Astrocyte (in vitro differentiated cells and primary cell): ENCODE measurements around the gene LRRFIP1. TPM values are rescaled to one million over a fixed set of nuclear protein-coding genes. Genes with fewer than 3 reads are reported as not detected.
A peak's percentile ranks its signal among the peaks of the same experiment; 100 is the strongest.

ENCODE experiments used
- DNase-seq: peaks from one replicate; pipeline ENCODE4 v3.0.0-alpha.2; 2010; ENCODE audit warnings: low read depth
- FAIRE-seq: peaks from 2 replicates; lab custom pipeline; 2011; peaks lifted over from hg19 to GRCh38; lab: Jason Lieb, UNC
- H2AFZ ChIP-seq: 2 replicates; pipeline ENCODE4 v1.6.0; 2012; ENCODE audit warnings: low read depth, low read length, inconsistent platforms
- H3K27ac ChIP-seq: 2 replicates; pipeline ENCODE4 v1.5.1; 2011; ENCODE audit warnings: low read depth, low read length, inconsistent platforms
- H3K27me3 ChIP-seq: 2 replicates; pipeline ENCODE4 v1.6.0; 2011; ENCODE audit warnings: low read length, inconsistent platforms; ENCODE audit not compliant: insufficient read depth
- H3K36me3 ChIP-seq: 2 replicates; pipeline ENCODE4 v1.5.1; 2011; ENCODE audit warnings: low read length, inconsistent platforms; ENCODE audit not compliant: insufficient read depth
- H3K4me1 ChIP-seq: 2 replicates; pipeline ENCODE4 v1.5.1; 2011; ENCODE audit warnings: low read length, inconsistent platforms; ENCODE audit not compliant: insufficient read depth
- H3K4me2 ChIP-seq: 2 replicates; pipeline ENCODE4 v1.6.0; 2012; ENCODE audit warnings: low read length, inconsistent platforms
- H3K4me3 ChIP-seq: 2 replicates; pipeline ENCODE4 v1.5.1; 2011; ENCODE audit warnings: low read depth, mild to moderate bottlenecking, low read length, inconsistent platforms; ENCODE audit not compliant: insufficient read depth
- H3K79me2 ChIP-seq: 2 replicates; pipeline ENCODE4 v1.6.0; 2012; ENCODE audit warnings: mild to moderate bottlenecking, low read length, inconsistent platforms; ENCODE audit not compliant: insufficient read depth
- H3K9ac ChIP-seq: 2 replicates; pipeline ENCODE4 v1.6.0; 2012; ENCODE audit warnings: mild to moderate bottlenecking, low read length, inconsistent platforms
- H3K9me3 ChIP-seq: 2 replicates; pipeline ENCODE4 v1.5.1; 2012; ENCODE audit warnings: low read depth, mild to moderate bottlenecking, low read length, inconsistent platforms; ENCODE audit not compliant: insufficient read depth
- H4K20me1 ChIP-seq: 2 replicates; pipeline ENCODE4 v1.6.0; 2012; ENCODE audit warnings: low read length, inconsistent platforms; ENCODE audit not compliant: insufficient read depth
- H3K27ac Mint-ChIP-seq: one replicate; pipeline ENCODE4 v1.8.0; 2021; ENCODE audit warnings: mild to moderate bottlenecking, mixed read lengths; ENCODE audit not compliant: unreplicated experiment
- H3K27me3 Mint-ChIP-seq: one replicate; pipeline ENCODE4 v1.8.0; 2021; ENCODE audit warnings: low read depth, mixed read lengths; ENCODE audit not compliant: unreplicated experiment
- H3K36me3 Mint-ChIP-seq: one replicate; pipeline ENCODE4 v1.8.0; 2021; ENCODE audit warnings: low read depth, mixed read lengths; ENCODE audit not compliant: unreplicated experiment
- H3K4me1 Mint-ChIP-seq: one replicate; pipeline ENCODE4 v1.8.0; 2021; ENCODE audit warnings: low read depth, mixed read lengths; ENCODE audit not compliant: unreplicated experiment
- H3K4me3 Mint-ChIP-seq: one replicate; pipeline ENCODE4 v1.8.0; 2021; ENCODE audit warnings: mild to moderate bottlenecking, moderate library complexity, mixed read lengths; ENCODE audit not compliant: unreplicated experiment
- H3K9me3 Mint-ChIP-seq: one replicate; pipeline ENCODE4 v1.8.0; 2021; ENCODE audit warnings: mild to moderate bottlenecking, mixed read lengths; ENCODE audit not compliant: unreplicated experiment
- EZH2 ChIP-seq: IDR thresholded peaks from 2 replicates; pipeline ENCODE4 v1.6.1; 2012; ENCODE audit warnings: mild to moderate bottlenecking, low read length, inconsistent platforms; ENCODE audit not compliant: insufficient read depth
- total RNA-seq: library from RNA; stranded (reverse); gene quantifications from 2 replicates; pipeline ENCODE4 v1.2.1, GENCODE V29; 2021
- TF ChIP-seq, protein P1 (sequence below): IDR thresholded peaks from 2 replicates; pipeline ENCODE4 v1.5.1; 2011; ENCODE audit warnings: low read depth, mild to moderate bottlenecking, inconsistent platforms, low read length, moderate library complexity; ENCODE audit not compliant: insufficient read depth

LRRFIP1 gene
- total RNA-seq, 1 donor from 2014 or later = 83.3 TPM

DNA sequence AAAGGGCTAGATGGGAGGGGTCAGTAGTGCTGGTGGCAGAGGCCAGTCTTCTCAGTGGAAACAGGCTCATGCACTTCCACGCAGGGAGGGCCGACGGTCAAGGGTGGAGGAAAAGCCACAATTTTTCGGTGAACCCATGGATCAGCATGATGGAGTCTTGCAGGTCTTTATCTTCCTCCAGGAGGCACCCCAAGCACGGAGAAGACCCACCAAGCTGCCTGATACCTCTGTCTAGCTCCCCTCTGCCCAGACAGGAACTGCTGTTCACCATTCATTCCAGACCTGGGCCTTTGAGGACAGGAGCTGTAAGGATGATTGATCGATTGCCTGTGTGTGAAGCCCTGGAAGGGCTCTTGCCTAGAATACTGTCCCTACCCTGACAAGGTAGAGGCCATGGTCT is 2.8 kb upstream of the LRRFIP1 start:
- H3K9ac ChIP-seq = no peak overlapping the region
- H4K20me1 ChIP-seq = peaks cover 10% of the 10 kb centered on the region
- H3K36me3 ChIP-seq = no peaks in the 10 kb centered on the region
- FAIRE-seq (no peak), DNase-seq (no peak)
- H3K27me3 ChIP-seq = no peaks in the 10 kb centered on the region
- H3K4me1 ChIP-seq = peaks cover 10% of the 10 kb centered on the region
- no peak overlapping the region for H3K27ac ChIP-seq
- no peak overlapping the region for H3K4me3 ChIP-seq
- Mint-ChIP-seq H3K9me3 (no peaks in the 10 kb centered on the region), H3K27ac (no peak overlapping the region), H3K4me1 (peaks cover 17% of the 10 kb centered on the region), H3K27me3 (peaks cover 17% of the 10 kb centered on the region), H3K36me3 (no peaks in the 10 kb centered on the region), H3K4me3 (no peak overlapping the region)
- no peak overlapping the region for H3K4me2 ChIP-seq
- no peaks in the 10 kb centered on the region for H3K9me3 ChIP-seq
- TF ChIP-seq, protein P1, sequence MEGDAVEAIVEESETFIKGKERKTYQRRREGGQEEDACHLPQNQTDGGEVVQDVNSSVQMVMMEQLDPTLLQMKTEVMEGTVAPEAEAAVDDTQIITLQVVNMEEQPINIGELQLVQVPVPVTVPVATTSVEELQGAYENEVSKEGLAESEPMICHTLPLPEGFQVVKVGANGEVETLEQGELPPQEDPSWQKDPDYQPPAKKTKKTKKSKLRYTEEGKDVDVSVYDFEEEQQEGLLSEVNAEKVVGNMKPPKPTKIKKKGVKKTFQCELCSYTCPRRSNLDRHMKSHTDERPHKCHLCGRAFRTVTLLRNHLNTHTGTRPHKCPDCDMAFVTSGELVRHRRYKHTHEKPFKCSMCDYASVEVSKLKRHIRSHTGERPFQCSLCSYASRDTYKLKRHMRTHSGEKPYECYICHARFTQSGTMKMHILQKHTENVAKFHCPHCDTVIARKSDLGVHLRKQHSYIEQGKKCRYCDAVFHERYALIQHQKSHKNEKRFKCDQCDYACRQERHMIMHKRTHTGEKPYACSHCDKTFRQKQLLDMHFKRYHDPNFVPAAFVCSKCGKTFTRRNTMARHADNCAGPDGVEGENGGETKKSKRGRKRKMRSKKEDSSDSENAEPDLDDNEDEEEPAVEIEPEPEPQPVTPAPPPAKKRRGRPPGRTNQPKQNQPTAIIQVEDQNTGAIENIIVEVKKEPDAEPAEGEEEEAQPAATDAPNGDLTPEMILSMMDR = no peak
- no peak for TF ChIP-seq EZH2
- H3K79me2 ChIP-seq = peaks cover 14% of the 10 kb centered on the region
- H2AFZ ChIP-seq = no peak overlapping the region

DNA sequence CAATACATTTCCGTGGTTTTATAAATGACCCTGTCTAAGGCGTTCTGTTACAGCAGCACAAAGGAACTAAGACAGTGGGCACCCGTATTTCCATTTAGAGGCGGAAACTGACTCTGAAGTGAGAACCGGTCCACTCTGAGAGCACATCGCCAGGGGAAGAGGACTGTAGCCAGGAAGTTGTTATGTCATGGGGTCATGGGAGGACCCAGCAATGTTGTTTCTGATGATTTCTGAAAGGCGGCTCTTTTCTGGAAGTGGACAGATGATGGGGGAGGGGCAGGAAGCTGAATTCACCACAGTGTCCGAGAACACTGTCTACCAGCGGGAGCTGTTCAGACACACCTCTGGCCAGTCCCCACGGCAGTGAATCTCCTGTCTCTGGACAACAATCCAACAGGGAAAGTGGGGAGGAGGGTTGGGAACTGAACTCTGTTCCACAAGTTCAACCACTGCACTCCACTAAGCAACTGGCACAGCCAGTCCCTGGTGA is 2.1 kb upstream of the LRRFIP1 start:
- H3K36me3 Mint-ChIP-seq = peaks cover 4% of the 10 kb centered on the region
- Histone ChIP-seq H3K36me3 (no peaks in the 10 kb centered on the region), H3K4me2 (no peak overlapping the region), H2AFZ (no peak overlapping the region), H3K27ac (no peak overlapping the region), H3K4me1 (peaks cover 10% of the 10 kb centered on the region), H3K79me2 (peaks cover 15% of the 10 kb centered on the region), H4K20me1 (peaks cover 16% of the 10 kb centered on the region), H3K4me3 (no peak overlapping the region), H3K9me3 (no peaks in the 10 kb centered on the region), H3K27me3 (no peaks in the 10 kb centered on the region), H3K9ac (no peak overlapping the region)
- FAIRE-seq (no peak), DNase-seq (no peak)
- H3K9me3 Mint-ChIP-seq = no peaks in the 10 kb centered on the region
- peaks cover 17% of the 10 kb centered on the region for H3K27me3 Mint-ChIP-seq
- H3K4me1 Mint-ChIP-seq = peaks cover 23% of the 10 kb centered on the region
- H3K4me3 Mint-ChIP-seq = peak overlapping the region; percentile 60
- H3K27ac Mint-ChIP-seq = no peak overlapping the region
- TF ChIP-seq, protein P1 = no peak
- no peak for TF ChIP-seq EZH2

DNA sequence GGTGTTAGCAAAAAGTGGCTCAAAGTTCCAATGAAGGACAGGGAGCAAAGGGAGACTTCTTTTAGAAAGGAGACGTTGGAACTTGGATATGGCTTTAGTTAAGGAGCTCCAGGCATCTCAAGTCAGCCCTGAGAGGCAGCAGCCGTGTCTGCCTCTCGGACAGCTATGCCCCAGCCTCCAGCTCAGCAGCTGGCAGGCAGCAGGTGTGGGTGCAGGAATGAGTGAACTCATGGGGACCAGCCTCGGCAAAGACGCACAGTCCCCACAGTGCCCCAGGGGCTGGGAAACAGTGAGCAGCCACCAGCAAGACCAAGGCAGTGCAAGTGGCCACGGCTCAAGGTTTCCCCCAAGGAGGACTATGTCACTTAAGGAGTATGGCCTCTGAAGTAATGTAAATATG is 1.6 kb upstream of the LRRFIP1 start:
- no peaks in the 10 kb centered on the region for H3K27me3 ChIP-seq
- no peak overlapping the region for H3K4me2 ChIP-seq
- peaks cover 21% of the 10 kb centered on the region for H4K20me1 ChIP-seq
- no peak overlapping the region for H3K27ac ChIP-seq
- Mint-ChIP-seq H3K9me3 (no peaks in the 10 kb centered on the region), H3K27me3 (peaks cover 17% of the 10 kb centered on the region), H3K4me1 (peaks cover 24% of the 10 kb centered on the region), H3K36me3 (peaks cover 4% of the 10 kb centered on the region), H3K27ac (no peak overlapping the region), H3K4me3 (peak overlapping the region; percentile 82)
- H3K4me3 ChIP-seq = no peak overlapping the region
- peaks cover 20% of the 10 kb centered on the region for H3K79me2 ChIP-seq
- no peak overlapping the region for H2AFZ ChIP-seq
- H3K4me1 ChIP-seq = peaks cover 10% of the 10 kb centered on the region
- no peak overlapping the region for H3K9ac ChIP-seq
- no peaks in the 10 kb centered on the region for H3K36me3 ChIP-seq
- no peak for DNase-seq
- no peaks in the 10 kb centered on the region for H3K9me3 ChIP-seq
- TF ChIP-seq EZH2 = no peak
- TF ChIP-seq, protein P1 = no peak
- FAIRE-seq = no peak
